HCT116 (cell line): ENCODE data around the gene SLC7A5. TPM values are rescaled to one million over a fixed set of nuclear protein-coding genes. Genes with fewer than 3 reads are reported as not detected.

Source experiments
- ATAC-seq: fragments of 200-7000 bp; cut with Tn5 transposase; 2 replicates; pipeline ENCODE4 v1.9.1; 2020; ENCODE audit warnings: mild to moderate bottlenecking, moderate library complexity
- BruUV-seq: library from RNA; stranded (reverse); fragments of 400-500 nt; replicated peaks from 2 replicates; lab custom pipeline; 2021; lab: Mats Ljungman, UMichigan
- CTCF ChIA-PET: fragments of 300-600 bp; sonication (Branson Sonifier 250); formaldehyde crosslinking; loops from one replicate; lab custom pipeline; 2021; ENCODE audit warnings: antibody characterized with exemption; lab: Charles Lee
- POLR2A ChIA-PET: fragments of 300-600, 350-600 bp; sonication (Branson Sonifier 250); formaldehyde crosslinking; loops from one replicate; lab custom pipeline; 2021; ENCODE audit warnings: antibody characterized with exemption; lab: Charles Lee
- RAD21 ChIA-PET, 2 experiments: fragments of 300-600 bp; sonication (Branson Sonifier 250); formaldehyde crosslinking; loops; one replicate each; lab custom pipeline; 2023; ENCODE audit warnings: low total read pairs in 2 of 2; ENCODE audit not compliant: uncharacterized antibody in 2 of 2, unreplicated experiment in 2 of 2, low non-redundant PET in 1 of 2; lab: Charles Lee
- DNase-seq: peaks from one replicate; pipeline ENCODE4 v3.0.0-alpha.2; 2010; ENCODE audit warnings: low read depth, low spot score
- H2AFZ ChIP-seq: fragments of 200-600 bp; shearing (Covaris generic), sonication (generic); 2 replicates; pipeline ENCODE4 v1.6.1; 2017; ENCODE audit warnings: low read depth, mixed run types, mixed read lengths, antibody characterized with exemption, low read length; ENCODE audit not compliant: poor library complexity, severe bottlenecking
- H3K27ac ChIP-seq: 2 replicates; pipeline ENCODE4 v1.5.1; 2012; ENCODE audit warnings: low read depth, low read length
- H3K27me3 ChIP-seq: fragments of 200-600 bp; sonication (generic); 2 replicates; pipeline ENCODE4 v1.6.1; 2016; ENCODE audit warnings: mixed run types, low read length, mixed read lengths; ENCODE audit not compliant: insufficient read depth
- H3K36me3 ChIP-seq, 2 experiments: fragments of 200-500 bp in 1 of 2; fragments of 200-600 bp in 1 of 2; sonication (Bioruptor generic) in 1 of 2; sonication (generic) in 1 of 2; 2 replicates each; pipeline versions ENCODE4 v1.5.1 to v1.6.1; 2014 to 2016; ENCODE audit warnings: low read length in 2 of 2, inconsistent platforms in 1 of 2, mixed read lengths in 1 of 2, mixed run types in 1 of 2; ENCODE audit not compliant: insufficient read depth in 2 of 2, control insufficient read depth in 1 of 2
- H3K4me1 ChIP-seq, 2 experiments: fragments of 200-600 bp in 1 of 2; sonication (generic) in 1 of 2; 2 replicates each; pipeline versions ENCODE4 v1.5.1 to v1.6.1; 2012 to 2017; ENCODE audit warnings: low read length in 2 of 2, inconsistent platforms in 1 of 2, mild to moderate bottlenecking in 1 of 2, mixed read lengths in 1 of 2, mixed run types in 1 of 2, moderate library complexity in 1 of 2; ENCODE audit not compliant: insufficient read depth in 2 of 2, control insufficient read depth in 1 of 2
- H3K4me2 ChIP-seq: fragments of 200-600 bp; sonication (generic); 2 replicates; pipeline ENCODE4 v1.6.1; 2017; ENCODE audit warnings: mixed run types, low read length, mixed read lengths
- H3K4me3 ChIP-seq, 2 experiments: fragments of 200-600 bp in 1 of 2; sonication (generic) in 1 of 2; replicated peaks in 1 of 2; 2 replicates each; pipeline ENCODE4 v1.5.1; 2011 to 2016; ENCODE audit warnings: low read length in 2 of 2, control low read depth in 1 of 2, low read depth in 1 of 2, mild to moderate bottlenecking in 1 of 2, mixed read lengths in 1 of 2, mixed run types in 1 of 2
- H3K79me2 ChIP-seq: fragments of 200-600 bp; sonication (generic); 2 replicates; pipeline ENCODE4 v1.6.1; 2017; ENCODE audit warnings: mild to moderate bottlenecking, mixed run types, low read length, moderate library complexity, mixed read lengths; ENCODE audit not compliant: insufficient read depth
- H3K9ac ChIP-seq: fragments of 200-600 bp; sonication (generic); 2 replicates; pipeline ENCODE4 v1.6.1; 2016; ENCODE audit warnings: low read length, mixed read lengths
- H3K9me2 ChIP-seq: fragments of 200-600 bp; sonication (generic), shearing (Covaris generic); 2 replicates; pipeline ENCODE4 v1.6.1; 2017; ENCODE audit warnings: mixed run types, mild to moderate bottlenecking, moderate library complexity; ENCODE audit not compliant: insufficient read depth
- H3K9me3 ChIP-seq, 2 experiments: fragments of 200-500 bp in 1 of 2; fragments of 200-600 bp in 1 of 2; sonication (Bioruptor generic) in 1 of 2; sonication (generic) in 1 of 2; 2 replicates each; pipeline ENCODE4 v1.6.1; 2014 to 2017; ENCODE audit warnings: low read length in 2 of 2, mixed read lengths in 2 of 2, inconsistent platforms in 1 of 2, low read depth in 1 of 2, mild to moderate bottlenecking in 1 of 2, mixed run types in 1 of 2, moderate library complexity in 1 of 2; ENCODE audit not compliant: control insufficient read depth in 1 of 2, insufficient read depth in 1 of 2
- H4K20me1 ChIP-seq: fragments of 200-600 bp; sonication (generic), shearing (Covaris generic); 2 replicates; pipeline ENCODE4 v1.6.1; 2017; ENCODE audit warnings: mixed run types, mild to moderate bottlenecking, moderate library complexity; ENCODE audit not compliant: insufficient read depth
- ATF3 ChIP-seq: IDR thresholded peaks from 2 replicates; pipeline ENCODE4 v1.6.1; 2012
- CBX3 ChIP-seq: IDR thresholded peaks from 2 replicates; pipeline ENCODE4 v1.6.1; 2012; ENCODE audit warnings: low read depth
- EGR1 ChIP-seq: IDR thresholded peaks from 2 replicates; pipeline ENCODE4 v1.6.1; 2012; ENCODE audit warnings: low read depth
- SIN3A ChIP-seq: IDR thresholded peaks from 2 replicates; pipeline ENCODE4 v1.6.1; 2012; ENCODE audit warnings: low read depth
- YY1 ChIP-seq: IDR thresholded peaks from 2 replicates; pipeline ENCODE4 v1.6.1; 2011; ENCODE audit warnings: low read length, low read depth, moderate library complexity, mild to moderate bottlenecking; ENCODE audit not compliant: insufficient replicate concordance; ENCODE audit errors: extremely low read depth
- ZNF274 ChIP-seq: fragments of 200-500 bp; sonication (Bioruptor generic); IDR thresholded peaks from 2 replicates; pipeline ENCODE4 v1.6.1; 2014; ENCODE audit warnings: mild to moderate bottlenecking, low read depth, low read length, inconsistent platforms
- intact Hi-C: fragments of 100-400 bp; cut with micrococcal nuclease; formaldehyde crosslinking; loops from 2 replicates; pipeline ENCODE4 v1.10.0; 2022
- total RNA-seq: library from RNA; stranded (reverse); gene quantifications from one replicate; pipeline ENCODE4 v1.2.1, GENCODE V29; 2021; ENCODE audit not compliant: unreplicated experiment
- TF ChIP-seq, protein P1 (sequence below): IDR thresholded peaks from 2 replicates; pipeline ENCODE4 v1.6.1; 2011; ENCODE audit warnings: mild to moderate bottlenecking, low read length, moderate library complexity; ENCODE audit not compliant: insufficient replicate concordance; ENCODE audit errors: extremely low read depth

The SLC7A5 gene
- total RNA-seq, 1 experiment from 2014 or later: 482 TPM

DNA sequence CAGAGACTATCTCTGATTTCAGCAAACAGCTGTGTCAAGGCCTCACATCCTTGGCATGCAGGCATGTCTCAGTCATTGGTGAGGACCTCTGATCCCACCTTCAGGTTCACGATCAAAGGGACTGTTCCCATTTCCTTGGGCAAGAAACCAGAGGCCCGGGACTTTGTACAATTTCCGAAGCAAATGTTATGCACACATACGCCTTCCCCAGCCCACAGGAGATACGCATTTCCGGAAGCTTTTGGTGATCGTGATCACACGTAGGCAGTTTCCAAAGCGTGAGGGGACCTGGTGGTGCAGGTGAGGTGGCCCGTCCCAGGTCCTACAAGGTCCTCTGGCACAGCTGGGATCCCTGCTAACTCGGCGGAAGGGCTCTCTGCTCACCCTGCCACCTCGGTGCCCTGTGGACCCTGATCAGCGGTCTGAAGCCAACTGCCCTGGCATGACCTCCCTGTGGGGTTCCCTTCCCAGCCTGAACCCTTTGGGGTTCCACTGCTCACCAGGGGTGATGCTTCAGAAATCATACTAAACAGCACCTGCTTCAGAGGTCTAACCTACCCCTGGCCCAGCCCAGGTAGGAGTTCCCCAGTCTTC lies 74.7 kb downstream of the SLC7A5 start:
- TF ChIP-seq ATF3 (no peak), EGR1 (no peak), SIN3A (no peak)
- intact Hi-C loops: no loop called here
- POLR2A ChIA-PET: interaction anchor here (1.3 to 1.5 kb wide), 2 partner anchors 13 to 74 kb away, joined by 5 to 6 read pairs; partner anchors contain the start of gene SLC7A5

DNA sequence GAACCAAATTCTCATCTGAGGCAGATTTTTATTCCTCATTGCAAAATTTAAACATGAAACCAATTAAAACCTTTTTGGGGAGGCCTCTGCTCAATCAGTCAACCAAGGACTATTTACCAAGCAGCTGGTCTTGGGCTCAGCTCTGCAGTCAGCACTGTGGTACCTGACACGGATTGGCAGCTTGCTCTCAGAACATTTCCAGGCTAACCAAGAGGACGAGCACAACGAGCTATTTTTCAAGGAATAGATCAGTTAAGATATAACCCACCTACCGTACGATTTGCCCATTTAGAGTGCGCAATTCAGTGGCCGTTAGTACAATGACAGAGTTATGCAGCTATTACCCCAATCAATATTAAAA lies 77.1 kb downstream of the SLC7A5 start:
- DNase-seq: no peak
- RAD21 ChIA-PET: no interaction called here
- Histone ChIP-seq H3K9ac (no peak overlapping the region), H3K27ac (no peak overlapping the region), H2AFZ (no peak overlapping the region), H3K9me3 (no peaks in the 10 kb centered on the region), H3K79me2 (no peaks in the 10 kb centered on the region), H3K4me2 (no peak overlapping the region)
- CTCF ChIA-PET: interaction anchor here (0.6 to 2.7 kb wide), 4 partner anchors 13 to 78 kb away, joined by 3 to 18 read pairs (median 4); no protein-coding TSS in a partner anchor
- BruUV-seq: no TSS peak
- POLR2A ChIA-PET: interaction anchor here (0.6 to 1.8 kb wide), 3 partner anchors 12 to 14 kb away, joined by 3 to 5 read pairs (median 3); no protein-coding TSS in a partner anchor
- intact Hi-C loops: no loop called here
- TF ChIP-seq CBX3: no peak
- no peak for TF ChIP-seq ZNF274
- TF ChIP-seq YY1: no peak
- TF ChIP-seq, protein P1, sequence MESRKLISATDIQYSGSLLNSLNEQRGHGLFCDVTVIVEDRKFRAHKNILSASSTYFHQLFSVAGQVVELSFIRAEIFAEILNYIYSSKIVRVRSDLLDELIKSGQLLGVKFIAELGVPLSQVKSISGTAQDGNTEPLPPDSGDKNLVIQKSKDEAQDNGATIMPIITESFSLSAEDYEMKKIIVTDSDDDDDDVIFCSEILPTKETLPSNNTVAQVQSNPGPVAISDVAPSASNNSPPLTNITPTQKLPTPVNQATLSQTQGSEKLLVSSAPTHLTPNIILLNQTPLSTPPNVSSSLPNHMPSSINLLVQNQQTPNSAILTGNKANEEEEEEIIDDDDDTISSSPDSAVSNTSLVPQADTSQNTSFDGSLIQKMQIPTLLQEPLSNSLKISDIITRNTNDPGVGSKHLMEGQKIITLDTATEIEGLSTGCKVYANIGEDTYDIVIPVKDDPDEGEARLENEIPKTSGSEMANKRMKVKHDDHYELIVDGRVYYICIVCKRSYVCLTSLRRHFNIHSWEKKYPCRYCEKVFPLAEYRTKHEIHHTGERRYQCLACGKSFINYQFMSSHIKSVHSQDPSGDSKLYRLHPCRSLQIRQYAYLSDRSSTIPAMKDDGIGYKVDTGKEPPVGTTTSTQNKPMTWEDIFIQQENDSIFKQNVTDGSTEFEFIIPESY: no peak
- TF ChIP-seq, all 23 proteins: peak for 0
- H3K36me3 ChIP-seq: no peaks in the 10 kb centered on the region
- no peak for ATAC-seq
- no peaks in the 10 kb centered on the region for H4K20me1 ChIP-seq
- no peak overlapping the region for H3K4me3 ChIP-seq
- H3K9me2 ChIP-seq: no peaks in the 10 kb centered on the region
- H3K27me3 ChIP-seq: no peaks in the 10 kb centered on the region
- peaks cover 4 to 16% of the 10 kb centered on the region in 2 experiments; a peak in 3 of 4 replicates for H3K4me1 ChIP-seq

More for the DNA sequence above, 74.7 kb downstream of the SLC7A5 start:
- ChIA-PET CTCF (interaction anchor here (0.7 kb wide), 1 partner anchor 15 kb away, joined by 4 read pairs; no protein-coding TSS in a partner anchor), RAD21 (no interaction called here)
- Histone ChIP-seq H3K9me3 (no peaks in the 10 kb centered on the region), H3K4me1 (peaks cover 4 to 13% of the 10 kb centered on the region in 2 experiments; a peak in 3 of 4 replicates), H3K9me2 (no peaks in the 10 kb centered on the region), H3K27ac (no peak overlapping the region), H3K36me3 (no peaks in the 10 kb centered on the region), H4K20me1 (no peaks in the 10 kb centered on the region), H3K4me2 (no peak overlapping the region), H3K27me3 (no peaks in the 10 kb centered on the region), H3K4me3 (no peak overlapping the region), H3K79me2 (no peaks in the 10 kb centered on the region), H2AFZ (no peak overlapping the region), H3K9ac (no peak overlapping the region)
- no peak for DNase-seq
- no peak for ATAC-seq
- no TSS peak for BruUV-seq
